Fibroblast of villous mesenchyme (primary cell): ENCODE data around the gene RAPGEF2. TPM values are rescaled to one million over a fixed set of nuclear protein-coding genes. Genes with fewer than 3 reads are reported as not detected.

Experiments
- DNase-seq: peaks from one replicate; pipeline ENCODE4 v3.0.0-alpha.2; 2010; ENCODE audit warnings: low read depth
- H3K4me3 ChIP-seq: 2 replicates; pipeline ENCODE4 v1.5.1; 2011; ENCODE audit warnings: low read depth, mild to moderate bottlenecking, low read length
- CTCF ChIP-seq: IDR thresholded peaks from 2 replicates; pipeline ENCODE4 v1.5.1; 2012; ENCODE audit warnings: low read depth, mild to moderate bottlenecking, low read length; ENCODE audit not compliant: insufficient read depth
- total RNA-seq: library from RNA; depleted of rRNA; stranded (reverse); fragments of >200 nt; gene quantifications from 2 replicates; pipeline ENCODE4 v1.2.3, GENCODE V29; 2012

RAPGEF2 gene
- total RNA-seq, 1 donor: 47.1 TPM

GRCh38 chr4:159101988-159102621 lies 774 bp upstream of the RAPGEF2 start:
- DNase-seq: no peak
- TF ChIP-seq CTCF: no peak
- peak overlapping the region; percentile 84 for H3K4me3 ChIP-seq

- DNase-seq: peak; percentile 24
- no peak for TF ChIP-seq CTCF
These were observed 608 bp downstream of the RAPGEF2 start for GRCh38 chr4:159103384-159103990.

GRCh38 chr4:159104694-159105414 lies 2.0 kb downstream of the RAPGEF2 start:
- no peak for TF ChIP-seq CTCF
- peak overlapping the region; percentile 84 for H3K4me3 ChIP-seq
- DNase-seq: peak; percentile 32

More at GRCh38 chr4:159103384-159103990, 608 bp downstream of the RAPGEF2 start:
- peak overlapping the region; percentile 84 for H3K4me3 ChIP-seq

GRCh38 chr4:159105761-159106243 lies 2.9 kb downstream of the RAPGEF2 start:
- DNase-seq: no peak
- no peak for TF ChIP-seq CTCF

GRCh38 chr4:159106636-159107035 lies 3.8 kb downstream of the RAPGEF2 start:
- no peak for TF ChIP-seq CTCF
- no peak for DNase-seq
- no peak overlapping the region for H3K4me3 ChIP-seq

More at GRCh38 chr4:159105761-159106243, 2.9 kb downstream of the RAPGEF2 start:
- peak overlapping the region; percentile 84 for H3K4me3 ChIP-seq

- no peak overlapping the region for H3K4me3 ChIP-seq
- no peak for DNase-seq
- TF ChIP-seq CTCF: no peak
These were observed 4.5 kb downstream of the RAPGEF2 start for GRCh38 chr4:159107203-159107925.
